ENCODE data around the gene LYRM4. TPM values are rescaled to one million over a fixed set of nuclear protein-coding genes. Genes with fewer than 3 reads are reported as not detected.

The LYRM4 gene
- total RNA-seq, 1 experiment from 2014 or later = 44.3 TPM

DNA sequence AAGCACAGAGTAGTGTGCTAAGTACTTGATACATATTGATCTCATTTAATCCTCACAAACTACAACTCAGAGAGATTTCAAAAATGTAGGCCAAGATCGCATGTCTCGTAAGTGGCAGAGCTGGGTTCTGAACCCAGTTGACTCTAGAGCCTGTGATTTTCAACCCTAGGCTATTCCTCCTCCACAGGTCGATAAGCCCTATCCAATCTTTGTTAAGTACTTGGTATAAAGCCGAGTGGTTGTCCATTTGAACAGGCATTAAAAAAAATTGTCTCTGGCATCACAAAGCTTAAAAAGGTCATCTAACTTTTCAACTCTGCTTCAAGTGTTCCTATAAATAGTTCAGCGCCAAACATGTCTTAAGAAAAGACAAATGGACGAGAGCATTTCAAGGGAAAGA lies 37.4 kb downstream of the LYRM4 start:
- H3K9me3 Mint-ChIP-seq = no peaks in the 10 kb centered on the region

More for the DNA sequence above, 37.4 kb downstream of the LYRM4 start:
- H3K56ac ChIP-seq (ENCODE audit: insufficient read length, low read depth, low read length) = no peak overlapping the region
- no peaks in the 10 kb centered on the region for H4K20me1 ChIP-seq (ENCODE audit: control insufficient read depth, insufficient read depth, insufficient read length)
- no peak overlapping the region for H3K14ac ChIP-seq (ENCODE audit: insufficient read depth, low read length)
- H2AFZ ChIP-seq (ENCODE audit: low read length) = no peak overlapping the region
- no peak overlapping the region for H4K91ac ChIP-seq (ENCODE audit: insufficient read length, low read depth, low read length)
- no peak overlapping the region for H3K23ac ChIP-seq (ENCODE audit: insufficient read length, low read depth, low read length)
- H3T11ph ChIP-seq (ENCODE audit: low read length) = no peak overlapping the region
- no peak for DNase-seq
- H3K79me1 ChIP-seq (ENCODE audit: insufficient read depth, low read depth, low read length, poor library complexity, severe bottlenecking) = no peaks in the 10 kb centered on the region
- no peak overlapping the region for H2AK5ac ChIP-seq (ENCODE audit: insufficient read length, low read length)
- Mint-ChIP-seq H3K4me1 (peaks cover 4 to 5% of the 10 kb centered on the region in 2 experiments; a peak in 3 of 4 replicates), H3K27me3 (ENCODE audit: low read depth) (no peaks in the 10 kb centered on the region), H3K36me3 (ENCODE audit: insufficient read depth in 1 of 3, low read depth in 3 of 3) (no peaks in the 10 kb centered on the region; a peak in 2 of 7 replicates), H3K4me3 (no peak overlapping the region), H3K27ac (no peak overlapping the region; a peak in 1 of 7 replicates)
- H3K9me3 ChIP-seq (ENCODE audit: control insufficient read depth, low read depth, low read length) = no peaks in the 10 kb centered on the region
- TF ChIP-seq, protein P1, sequence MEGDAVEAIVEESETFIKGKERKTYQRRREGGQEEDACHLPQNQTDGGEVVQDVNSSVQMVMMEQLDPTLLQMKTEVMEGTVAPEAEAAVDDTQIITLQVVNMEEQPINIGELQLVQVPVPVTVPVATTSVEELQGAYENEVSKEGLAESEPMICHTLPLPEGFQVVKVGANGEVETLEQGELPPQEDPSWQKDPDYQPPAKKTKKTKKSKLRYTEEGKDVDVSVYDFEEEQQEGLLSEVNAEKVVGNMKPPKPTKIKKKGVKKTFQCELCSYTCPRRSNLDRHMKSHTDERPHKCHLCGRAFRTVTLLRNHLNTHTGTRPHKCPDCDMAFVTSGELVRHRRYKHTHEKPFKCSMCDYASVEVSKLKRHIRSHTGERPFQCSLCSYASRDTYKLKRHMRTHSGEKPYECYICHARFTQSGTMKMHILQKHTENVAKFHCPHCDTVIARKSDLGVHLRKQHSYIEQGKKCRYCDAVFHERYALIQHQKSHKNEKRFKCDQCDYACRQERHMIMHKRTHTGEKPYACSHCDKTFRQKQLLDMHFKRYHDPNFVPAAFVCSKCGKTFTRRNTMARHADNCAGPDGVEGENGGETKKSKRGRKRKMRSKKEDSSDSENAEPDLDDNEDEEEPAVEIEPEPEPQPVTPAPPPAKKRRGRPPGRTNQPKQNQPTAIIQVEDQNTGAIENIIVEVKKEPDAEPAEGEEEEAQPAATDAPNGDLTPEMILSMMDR (conservative IDR thresholded peaks at IDR 0.05) = no peak
- no peaks in the 10 kb centered on the region for H3K23me2 ChIP-seq (ENCODE audit: insufficient read length, low read depth, low read length, poor library complexity, severe bottlenecking)
- H4K5ac ChIP-seq (ENCODE audit: insufficient read length, low read depth, low read length) = no peak overlapping the region
- no peak overlapping the region for H3K4ac ChIP-seq (ENCODE audit: low read depth, low read length)
- H2BK120ac ChIP-seq (ENCODE audit: low read depth, low read length, poor library complexity, severe bottlenecking) = no peak overlapping the region
- no peak overlapping the region for H4K8ac ChIP-seq (replicated peaks; ENCODE audit: insufficient read length, low read depth, low read length)
- H3K27ac ChIP-seq (ENCODE audit: insufficient read length, low read depth, low read length) = no peak overlapping the region
- no peak overlapping the region for H2BK12ac ChIP-seq (ENCODE audit: insufficient read length, low read depth, low read length)
- no peak overlapping the region for H3K4me2 ChIP-seq (ENCODE audit: insufficient read depth, insufficient read length, low read length)
- H2BK20ac ChIP-seq (ENCODE audit: low read depth, low read length, poor library complexity, severe bottlenecking) = no peak overlapping the region
- no peak overlapping the region for H2BK5ac ChIP-seq (ENCODE audit: insufficient read length, low read length)
- no peak overlapping the region for H3K18ac ChIP-seq (ENCODE audit: insufficient read length, low read depth, low read length)
- no CpG with 5 or more reads among the region's 6 CpGs for WGBS (ENCODE audit: extremely low coverage, insufficient read length, low lambda C conversion rate)
- no peaks in the 10 kb centered on the region for H3K27me3 ChIP-seq (ENCODE audit: insufficient read depth, low read length)
- no peak overlapping the region for H2BK15ac ChIP-seq (ENCODE audit: low read depth, low read length)
- H3K79me2 ChIP-seq (ENCODE audit: insufficient read depth, low read length) = no peaks in the 10 kb centered on the region
- no peak overlapping the region for H3K9ac ChIP-seq (ENCODE audit: extremely low read depth, insufficient read length, low read length)
- H3K4me1 ChIP-seq (ENCODE audit: insufficient read depth, low read length) = no peaks in the 10 kb centered on the region

Measured in H9 (cell line).